Peyer's patch (tissue), 4 donors: ENCODE measurements around the gene LIG1. TPM values are rescaled to one million over a fixed set of nuclear protein-coding genes. Genes with fewer than 3 reads are reported as not detected.

Experiments used
- DNase-seq, 3 donors: peaks; one replicate each; pipeline ENCODE4 v3.0.0-alpha.2; 2017 to 2019
- H3K27ac ChIP-seq, 4 donors: fragments of 200-600 bp; sonication (generic); one replicate each; pipeline ENCODE4 v1.5.1; 2016 to 2019
- H3K27me3 ChIP-seq, 2 donors: fragments of 200-600 bp; sonication (generic); one replicate each; pipeline ENCODE4 v1.5.1; 2019
- H3K36me3 ChIP-seq, 3 donors: fragments of 200-600 bp; sonication (generic); one replicate each; pipeline ENCODE4 v1.5.1; 2016 to 2019
- H3K4me1 ChIP-seq, 4 donors: fragments of 200-600 bp; sonication (generic); one replicate each; pipeline ENCODE4 v1.5.1; 2016 to 2019
- H3K4me3 ChIP-seq, 4 donors: fragments of 200-600 bp; sonication (generic); 1 replicate in 3 of 4; 2 replicates in 1 of 4; pipeline ENCODE4 v1.5.1; 2016 to 2019; ENCODE audit warnings: mild to moderate bottlenecking in 1 of 4
- H3K9me3 ChIP-seq, 4 donors: fragments of 200-600 bp; sonication (generic); one replicate each; pipeline ENCODE4 v1.5.1; 2016 to 2019; ENCODE audit warnings: mild to moderate bottlenecking in 1 of 4
- POLR2A ChIP-seq, 2 donors: fragments of 450-650 bp; IDR thresholded peaks; one replicate each; pipeline ENCODE4 v1.5.1; 2017; ENCODE audit warnings: antibody characterized with exemption in 2 of 2, mild to moderate bottlenecking in 2 of 2, moderate library complexity in 2 of 2
- total RNA-seq, 4 donors: library from RNA; depleted of rRNA; stranded (reverse); fragments of >200 nt; gene quantifications; one replicate each; pipeline ENCODE4 v1.1.0, GENCODE V29; 2016
- TF ChIP-seq, protein P1 (sequence below), 6 experiments: fragments of 450-650 bp in 4 of 6; fragments of 200-600 bp in 2 of 6; sonication (generic) in 1 of 6; IDR thresholded peaks; one replicate each; pipeline ENCODE4 v1.5.1; 2017 to 2019; ENCODE audit warnings: antibody characterized with exemption in 6 of 6, mild to moderate bottlenecking in 3 of 6, moderate library complexity in 1 of 6

LIG1 gene
- total RNA-seq, 4 donors from 2014 or later: 30.3 to 104 (median 32.9) TPM

GRCh38 chr19:48206397-48207093 is 36.4 kb upstream of the LIG1 start:
- H3K27ac ChIP-seq: no peak overlapping the region
- peaks cover 0 to 9% (median 2%) of the 10 kb centered on the region in 4 donors for H3K4me1 ChIP-seq
- no peaks in the 10 kb centered on the region for H3K9me3 ChIP-seq
- H3K4me3 ChIP-seq: no peak overlapping the region
- H3K36me3 ChIP-seq: no peaks in the 10 kb centered on the region
- TF ChIP-seq, protein P1, sequence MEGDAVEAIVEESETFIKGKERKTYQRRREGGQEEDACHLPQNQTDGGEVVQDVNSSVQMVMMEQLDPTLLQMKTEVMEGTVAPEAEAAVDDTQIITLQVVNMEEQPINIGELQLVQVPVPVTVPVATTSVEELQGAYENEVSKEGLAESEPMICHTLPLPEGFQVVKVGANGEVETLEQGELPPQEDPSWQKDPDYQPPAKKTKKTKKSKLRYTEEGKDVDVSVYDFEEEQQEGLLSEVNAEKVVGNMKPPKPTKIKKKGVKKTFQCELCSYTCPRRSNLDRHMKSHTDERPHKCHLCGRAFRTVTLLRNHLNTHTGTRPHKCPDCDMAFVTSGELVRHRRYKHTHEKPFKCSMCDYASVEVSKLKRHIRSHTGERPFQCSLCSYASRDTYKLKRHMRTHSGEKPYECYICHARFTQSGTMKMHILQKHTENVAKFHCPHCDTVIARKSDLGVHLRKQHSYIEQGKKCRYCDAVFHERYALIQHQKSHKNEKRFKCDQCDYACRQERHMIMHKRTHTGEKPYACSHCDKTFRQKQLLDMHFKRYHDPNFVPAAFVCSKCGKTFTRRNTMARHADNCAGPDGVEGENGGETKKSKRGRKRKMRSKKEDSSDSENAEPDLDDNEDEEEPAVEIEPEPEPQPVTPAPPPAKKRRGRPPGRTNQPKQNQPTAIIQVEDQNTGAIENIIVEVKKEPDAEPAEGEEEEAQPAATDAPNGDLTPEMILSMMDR (IDR thresholded peaks at IDR 0.05): no peak
- TF ChIP-seq POLR2A (IDR thresholded peaks at IDR 0.05): no peak
- H3K27me3 ChIP-seq: no peaks in the 10 kb centered on the region
- peak in 1 of 3 donors; percentile 27 for DNase-seq

- H3K27me3 ChIP-seq: no peaks in the 10 kb centered on the region
- H3K4me3 ChIP-seq: peak overlapping the region; percentile 54 to 95 (median 63)
- H3K9me3 ChIP-seq: no peaks in the 10 kb centered on the region
- TF ChIP-seq POLR2A (IDR thresholded peaks at IDR 0.05): peak in 1 of 2 donors; percentile 46
- TF ChIP-seq, protein P1 (IDR thresholded peaks at IDR 0.05): peak in 1 of 6 experiments; percentile 24
- peak; percentile 90 to 97 (median 95) for DNase-seq
- no peaks in the 10 kb centered on the region for H3K36me3 ChIP-seq
- peaks cover 0 to 9% (median 2%) of the 10 kb centered on the region in 4 donors for H3K4me1 ChIP-seq
- peak overlapping the region; percentile 24 to 75 (median 68) for H3K27ac ChIP-seq
These were observed 33.9 kb upstream of the LIG1 start for GRCh38 chr19:48203794-48204628.

GRCh38 chr19:48203222-48203793 is 33.2 kb upstream of the LIG1 start:
- no peak for DNase-seq
- Histone ChIP-seq H3K4me1 (peaks cover 0 to 9% (median 2%) of the 10 kb centered on the region in 4 donors), H3K9me3 (no peaks in the 10 kb centered on the region), H3K4me3 (peak overlapping the region; percentile 54 to 95 (median 63)), H3K36me3 (no peaks in the 10 kb centered on the region), H3K27ac (peak overlapping the region; percentile 24 to 75 (median 68)), H3K27me3 (no peaks in the 10 kb centered on the region)
- no peak for TF ChIP-seq POLR2A (IDR thresholded peaks at IDR 0.05)

- Histone ChIP-seq H3K4me3 (no peak overlapping the region), H3K4me1 (no peaks in the 10 kb centered on the region), H3K9me3 (no peaks in the 10 kb centered on the region), H3K36me3 (no peaks in the 10 kb centered on the region), H3K27ac (no peak overlapping the region), H3K27me3 (no peaks in the 10 kb centered on the region)
- no peak for DNase-seq
- TF ChIP-seq, protein P1 (IDR thresholded peaks at IDR 0.05): no peak
- TF ChIP-seq POLR2A (IDR thresholded peaks at IDR 0.05): no peak
These were observed 27.0 kb upstream of the LIG1 start for GRCh38 chr19:48196933-48197665.

GRCh38 chr19:48196321-48196763 is 26.2 kb upstream of the LIG1 start:
- DNase-seq: no peak
- TF ChIP-seq, protein P1 (IDR thresholded peaks at IDR 0.05): no peak
- TF ChIP-seq POLR2A (IDR thresholded peaks at IDR 0.05): no peak
- Histone ChIP-seq H3K9me3 (no peaks in the 10 kb centered on the region), H3K4me3 (no peak overlapping the region), H3K27ac (no peak overlapping the region), H3K36me3 (no peaks in the 10 kb centered on the region), H3K27me3 (no peaks in the 10 kb centered on the region), H3K4me1 (no peaks in the 10 kb centered on the region)
